ENCODE results near the gene CERKL. TPM values are rescaled to one million over a fixed set of nuclear protein-coding genes. Genes with fewer than 3 reads are reported as not detected.
"Not testable (repeated sequence)": the region's sequence is repeated elsewhere in the genome, so short reads cannot be mapped to it uniquely, and the experiment has no call there.

The CERKL gene
- polyA plus RNA-seq (ENCODE audit: insufficient read length in 12 of 12): 10 to 100 TPM in 4 of 12 donors, 1 to 10 TPM in 7, not detected in 1; 6.0 to 16.0 (median 9.8) TPM
- long read RNA-seq, donor 1: 0 reads
- long read RNA-seq, donor 2: 0 reads
- long read RNA-seq, donor 3: 0 reads
- long read RNA-seq, donor 4: 0 reads
- long read RNA-seq, donor 5: 0 reads
- long read RNA-seq, donor 6: 0 reads
- long read RNA-seq, donor 7, partial matches to known transcripts: 5 of 5 reads
- long read RNA-seq, donor 7, other reads (novel, unspliced or antisense): 0 of 5 reads
- long read RNA-seq, donor 8: 0 reads
- long read RNA-seq, donor 9: 0 reads
- long read RNA-seq, donor 10: 0 reads
- long read RNA-seq, donor 11: 0 reads

- DNase-seq: no peak
Measured at GRCh38 chr2:181656450-181657291, at the start of gene CERKL. Gene CERKL (minus strand): TSS chr2:181657105. CDS start chr2:181657006, 99 bp downstream.

- not testable (repeated sequence) for DNase-seq
Measured at GRCh38 chr2:181702519-181702918, 45.6 kb upstream of the CERKL start.

- DNase-seq: no peak
Measured at GRCh38 chr2:181698223-181698622, 41.3 kb upstream of the CERKL start.

GRCh38 chr2:181697571-181697970, 40.7 kb upstream of the CERKL start:
- DNase-seq: no peak

GRCh38 chr2:181697126-181697525, 40.2 kb upstream of the CERKL start:
- no peak for DNase-seq

- DNase-seq: no peak
Measured at GRCh38 chr2:181694271-181694670, 37.4 kb upstream of the CERKL start.

- DNase-seq: no peak
Measured at GRCh38 chr2:181690860-181691259, 34.0 kb upstream of the CERKL start.

- no peak for DNase-seq
Measured at GRCh38 chr2:181686576-181687185, 29.8 kb upstream of the CERKL start.

GRCh38 chr2:181685150-181685688, 28.3 kb upstream of the CERKL start:
- no peak for DNase-seq

GRCh38 chr2:181684454-181685149, 27.7 kb upstream of the CERKL start:
- no peak for DNase-seq

GRCh38 chr2:181683518-181684453, 26.9 kb upstream of the CERKL start:
- DNase-seq: no peak

- DNase-seq: no peak
Measured at GRCh38 chr2:181682795-181683517, 26.1 kb upstream of the CERKL start.

GRCh38 chr2:181682026-181682789, 25.3 kb upstream of the CERKL start:
- no peak for DNase-seq

- DNase-seq: no peak
Measured at GRCh38 chr2:181680937-181681811, 24.3 kb upstream of the CERKL start.

GRCh38 chr2:181680055-181680936, 23.4 kb upstream of the CERKL start, which contains the start of gene NEUROD1:
Gene NEUROD1 (minus strand): TSS chr2:181680517. CDS start chr2:181678860, 1,657 bp downstream.
- DNase-seq: no peak

- DNase-seq: no peak
Measured at GRCh38 chr2:181679544-181679979, 22.7 kb upstream of the CERKL start.

Data from muscle of arm (tissue), 14 donors.